B cell (primary cell): ENCODE measurements around the gene AVEN. TPM values are rescaled to one million over a fixed set of nuclear protein-coding genes. Genes with fewer than 3 reads are reported as not detected.

Experiments
- ATAC-seq: fragments of 200-7000 bp; cut with Tn5 transposase; one replicate; pipeline ENCODE4 v1.10.0; 2021; ENCODE audit warnings: low read depth, mild to moderate bottlenecking, moderate number of reproducible peaks, moderate library complexity
- CTCF ChIA-PET: fragments of 350-600 bp; sonication (Branson Sonifier 250); formaldehyde crosslinking; loops from one replicate; lab custom pipeline; 2021; ENCODE audit warnings: antibody characterized with exemption, inconsistent platforms; lab: Charles Lee
- POLR2A ChIA-PET: fragments of 350-600 bp; sonication (Branson Sonifier 250); formaldehyde crosslinking; loops from one replicate; lab custom pipeline; 2021; ENCODE audit warnings: antibody characterized with exemption; lab: Charles Lee
- DNase-seq: peaks from one replicate; pipeline ENCODE4 v3.0.0; 2013
- H2AFZ ChIP-seq: 2 replicates; pipeline ENCODE4 v1.6.1; 2012; ENCODE audit warnings: mild to moderate bottlenecking, low read depth, low read length; ENCODE audit not compliant: insufficient read depth, poor library complexity, severe bottlenecking
- H3K27ac ChIP-seq, 2 donors: 1 replicate in 1 of 2; 2 replicates in 1 of 2; pipeline ENCODE4 v1.5.1; 2012 to 2013; ENCODE audit warnings: low read length in 2 of 2, mild to moderate bottlenecking in 2 of 2, moderate library complexity in 1 of 2
- H3K27me3 ChIP-seq, 4 experiments: fragments of 200-600 bp in 1 of 4; sonication (generic) in 1 of 4; replicated peaks in 1 of 4; 1 replicate in 2 of 4; 2 replicates in 2 of 4; pipeline versions ENCODE4 v1.6.1 to v1.7.0; 2013 to 2016; ENCODE audit warnings: low read length in 3 of 4, mild to moderate bottlenecking in 2 of 4, mixed read lengths in 1 of 4, moderate library complexity in 1 of 4; ENCODE audit not compliant: insufficient read depth in 4 of 4, control insufficient read depth in 3 of 4; ENCODE audit errors: control extremely low read depth in 1 of 4
- H3K36me3 ChIP-seq, 2 experiments: replicated peaks in 1 of 2; 1 replicate in 1 of 2; 2 replicates in 1 of 2; pipeline versions ENCODE4 v1.6.1 to v1.7.1; 2013; ENCODE audit warnings: low read length in 1 of 2; ENCODE audit not compliant: insufficient read depth in 2 of 2, control insufficient read depth in 1 of 2; ENCODE audit errors: control extremely low read depth in 1 of 2, extremely low read depth in 1 of 2
- H3K4me1 ChIP-seq, 2 donors: fragments of 200-600 bp in 1 of 2; sonication (generic) in 1 of 2; 1 replicate in 1 of 2; 2 replicates in 1 of 2; pipeline versions ENCODE4 v1.5.1 to v1.6.1; 2013 to 2017; ENCODE audit warnings: low read length in 2 of 2; ENCODE audit not compliant: control insufficient read depth in 2 of 2, insufficient read depth in 2 of 2
- H3K4me2 ChIP-seq: replicated peaks from 2 replicates; pipeline ENCODE3; 2012; ENCODE audit warnings: mild to moderate bottlenecking, low read depth, low read length; ENCODE audit not compliant: poor library complexity, severe bottlenecking
- H3K4me3 ChIP-seq, 5 experiments: fragments of 200-600 bp in 1 of 5; sonication (generic) in 1 of 5; 1 replicate in 3 of 5; 2 replicates in 2 of 5; pipeline versions ENCODE4 v1.5.1 to v1.7.0; 2011 to 2016; ENCODE audit warnings: low read length in 4 of 5, mild to moderate bottlenecking in 4 of 5, low read depth in 2 of 5, control low read depth in 1 of 5, moderate library complexity in 1 of 5; ENCODE audit not compliant: insufficient read depth in 1 of 5; ENCODE audit errors: control extremely low read depth in 1 of 5, extremely low read depth in 1 of 5
- H3K79me2 ChIP-seq: fragments of 200-600 bp; sonication (generic); one replicate; pipeline ENCODE4 v1.6.0; 2016; ENCODE audit warnings: low read length; ENCODE audit not compliant: control insufficient read depth, insufficient read depth
- H3K9ac ChIP-seq: fragments of 200-600 bp; sonication (generic); 2 replicates; pipeline ENCODE4 v1.6.1; 2017; ENCODE audit warnings: mild to moderate bottlenecking, low read length, moderate library complexity
- H3K9me3 ChIP-seq, 3 donors: one replicate each; pipeline versions ENCODE4 v1.6.1 to v1.7.1; 2013; ENCODE audit warnings: low read length in 2 of 3; ENCODE audit not compliant: control insufficient read depth in 2 of 3, insufficient read depth in 1 of 3; ENCODE audit errors: control extremely low read depth in 1 of 3
- H4K20me1 ChIP-seq: 2 replicates; pipeline ENCODE4 v1.6.0; 2012; ENCODE audit warnings: mild to moderate bottlenecking, low read length; ENCODE audit not compliant: insufficient read depth, control insufficient read depth, poor library complexity, severe bottlenecking
- H3K27ac Mint-ChIP-seq: one replicate; pipeline ENCODE4 v1.8.0; 2021; ENCODE audit warnings: mixed read lengths
- H3K27me3 Mint-ChIP-seq: one replicate; pipeline ENCODE4 v1.8.0; 2021; ENCODE audit warnings: mixed read lengths
- H3K4me1 Mint-ChIP-seq: one replicate; pipeline ENCODE4 v1.8.0; 2021; ENCODE audit warnings: mixed read lengths
- H3K4me3 Mint-ChIP-seq: one replicate; pipeline ENCODE4 v1.8.0; 2021; ENCODE audit warnings: mixed read lengths
- H3K9me3 Mint-ChIP-seq: one replicate; pipeline ENCODE4 v1.8.0; 2022; ENCODE audit warnings: mixed read lengths; ENCODE audit not compliant: insufficient read depth
- CTCF ChIP-seq: fragments of 200-600 bp; IDR thresholded peaks from one replicate; pipeline ENCODE4 v1.8.0; 2022; ENCODE audit warnings: antibody characterized with exemption, mild to moderate bottlenecking
- EZH2 ChIP-seq: IDR thresholded peaks from 2 replicates; pipeline ENCODE4 v1.6.1; 2012; ENCODE audit warnings: borderline replicate concordance, low read depth, mild to moderate bottlenecking, moderate library complexity, low read length; ENCODE audit not compliant: insufficient read depth, poor library complexity, severe bottlenecking
- WGBS: methylation state at CpG from one replicate; pipeline ENCODE4 v1.1.5; 2013; ENCODE audit warnings: missing lambda C conversion rate; ENCODE audit not compliant: insufficient coverage; 5-methylcytosine and 5-hydroxymethylcytosine counted together
- intact Hi-C: fragments of 100-400 bp; cut with micrococcal nuclease; formaldehyde crosslinking; loops from one replicate; pipeline ENCODE4 v1.10.0; 2022
- polyA plus RNA-seq: library from polyadenylated mRNA; depleted of rRNA; stranded (reverse); fragments of >200 nt; gene quantifications from 2 replicates; pipeline ENCODE4 v1.2.3, GENCODE V29; 2012
- total RNA-seq, 2 donors: library from RNA; stranded (reverse); fragments of 120-200 nt in 1 of 2; gene quantifications; 1 replicate in 1 of 2; 2 replicates in 1 of 2; pipeline versions ENCODE4 v1.2.3 to v1.2.4, GENCODE V29; 2013 to 2022

The AVEN gene
- total and polyA plus RNA-seq, 2 donors (not counting 1 experiment from before 2014, with no cell fraction given), result 1.8 to 8.2 TPM

- intact Hi-C loops, result no loop called here
- Histone ChIP-seq H3K79me2 (peaks cover 26% of the 10 kb centered on the region), H3K4me1 (no peaks in the 10 kb centered on the region), H3K27ac (no peak overlapping the region), H4K20me1 (no peaks in the 10 kb centered on the region), H3K4me3 (no peak overlapping the region), H3K36me3 (no peaks in the 10 kb centered on the region), H3K9ac (no peak overlapping the region), H3K27me3 (no peaks in the 10 kb centered on the region), H3K4me2 (no peak overlapping the region), H2AFZ (no peak overlapping the region), H3K9me3 (peaks cover 0 to 11% (median 1%) of the 10 kb centered on the region in 3 donors)
- no peak overlapping the region for H3K4me3 Mint-ChIP-seq
- CTCF ChIA-PET, result no interaction called here
- no peak overlapping the region for H3K27ac Mint-ChIP-seq
- POLR2A ChIA-PET, result no interaction called here
- ATAC-seq (no peak), DNase-seq (no peak)
- H3K4me1 Mint-ChIP-seq, result no peaks in the 10 kb centered on the region
- TF ChIP-seq EZH2 (no peak), CTCF (no peak)
- no peaks in the 10 kb centered on the region for H3K27me3 Mint-ChIP-seq
- no peaks in the 10 kb centered on the region for H3K9me3 Mint-ChIP-seq
- 100% methylated on average over 2 of the region's 10 CpGs for WGBS
Measured at GRCh38 chr15:34031987-34032760, 6.8 kb downstream of the AVEN start.

- H3K27me3 Mint-ChIP-seq, result no peaks in the 10 kb centered on the region
- CTCF ChIA-PET, result no interaction called here
Measured at GRCh38 chr15:34027606-34028005, 11.4 kb downstream of the AVEN start.

More at GRCh38 chr15:34027606-34028005, 11.4 kb downstream of the AVEN start:
- peaks cover 2% of the 10 kb centered on the region for H3K4me1 Mint-ChIP-seq
- H3K27ac Mint-ChIP-seq, result no peak overlapping the region
- intact Hi-C loops, result no loop called here
- H3K9ac ChIP-seq, result no peak overlapping the region
- H3K9me3 Mint-ChIP-seq, result no peaks in the 10 kb centered on the region
- H3K4me1 ChIP-seq, result no peaks in the 10 kb centered on the region
- TF ChIP-seq CTCF (no peak), EZH2 (no peak)
- H3K4me2 ChIP-seq, result no peak overlapping the region
- H3K27ac ChIP-seq, result no peak overlapping the region
- H3K27me3 ChIP-seq, result no peaks in the 10 kb centered on the region
- H3K36me3 ChIP-seq, result no peaks in the 10 kb centered on the region
- WGBS, result 100% methylated on average over 2 of the region's 3 CpGs
- peaks cover 19% of the 10 kb centered on the region for H3K79me2 ChIP-seq
- peaks cover 0 to 13% (median 1%) of the 10 kb centered on the region in 3 donors for H3K9me3 ChIP-seq
- no peak for DNase-seq
- H4K20me1 ChIP-seq, result no peaks in the 10 kb centered on the region
- no peak overlapping the region for H3K4me3 Mint-ChIP-seq
- POLR2A ChIA-PET, result no interaction called here
- no peak overlapping the region for H3K4me3 ChIP-seq
- no peak overlapping the region for H2AFZ ChIP-seq
- ATAC-seq, result no peak
